ENCODE data around the gene ARCN1. TPM values are rescaled to one million over a fixed set of nuclear protein-coding genes. Genes with fewer than 3 reads are reported as not detected.

Gene ARCN1
- total RNA-seq, 4 donors from 2014 or later, result 67.8 to 81.6 (median 78.1) TPM

DNA sequence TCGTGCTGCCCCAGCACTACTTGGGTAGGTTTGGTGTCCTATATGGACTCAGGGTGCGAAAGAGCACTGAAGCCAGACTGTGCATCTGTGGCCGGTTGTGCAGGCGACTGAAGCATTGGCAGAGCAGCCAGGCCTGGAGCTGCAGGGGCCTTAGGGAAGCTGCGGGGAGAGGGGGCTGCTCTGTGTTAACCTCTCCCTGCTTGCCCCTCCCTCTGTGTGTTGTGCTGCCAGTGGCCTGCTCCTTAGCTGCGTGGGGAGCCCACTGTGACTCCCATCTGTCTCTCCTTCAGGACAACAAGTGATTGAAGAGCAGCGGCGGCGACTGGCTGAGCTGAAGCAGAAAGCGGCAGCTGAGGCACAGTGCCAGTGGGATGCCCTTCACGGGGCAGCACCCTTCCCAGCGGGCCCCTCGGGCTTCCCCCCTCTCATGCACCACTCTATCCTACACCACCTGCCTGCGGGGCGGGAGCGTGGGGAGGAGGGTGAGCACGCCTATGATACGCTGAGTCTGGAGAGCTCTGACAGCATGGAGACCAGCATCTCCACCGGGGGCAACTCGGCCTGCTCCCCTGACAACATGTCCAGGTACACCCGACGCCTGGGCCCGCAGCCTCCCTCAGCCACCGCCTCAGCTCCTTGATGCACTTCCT, 73.0 kb downstream of the ARCN1 start:
- Histone ChIP-seq H3K4me1 (peaks cover 0 to 16% (median 3%) of the 10 kb centered on the region in 3 donors), H3K9me3 (no peaks in the 10 kb centered on the region), H3K36me3 (peaks cover 0 to 100% (median 8%) of the 10 kb centered on the region in 3 donors), H3K27ac (no peak overlapping the region), H3K4me3 (no peak overlapping the region), H3K27me3 (no peaks in the 10 kb centered on the region)
- 90 to 92% methylated on average over 2 to 8 of the region's 24 CpGs for WGBS, 2 donors
- no peak for DNase-seq
- TF ChIP-seq POLR2A (IDR thresholded peaks at IDR 0.05), result no peak
- no peak for TF ChIP-seq CTCF (IDR thresholded peaks at IDR 0.05)
- intact Hi-C loops (cut with DNase I), result no loop called here

DNA sequence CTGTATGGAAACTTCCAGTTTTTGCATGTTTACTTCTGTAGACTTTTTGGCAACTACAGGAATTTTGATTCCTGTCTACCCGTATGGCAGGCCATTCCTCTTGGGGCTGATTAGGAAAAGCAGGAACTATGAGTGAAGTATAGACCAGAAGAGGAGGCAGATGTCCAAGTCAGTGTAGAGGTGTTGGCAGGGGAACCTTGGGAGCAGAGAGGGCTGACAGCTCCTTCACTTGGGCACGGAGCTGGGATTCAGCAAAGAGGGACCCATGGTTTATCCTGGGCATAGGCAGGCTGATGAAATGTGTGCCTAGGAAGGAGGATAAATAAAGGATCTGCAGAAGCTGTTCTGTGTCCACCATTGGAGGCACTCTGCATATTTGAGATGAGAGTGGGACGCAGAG, 74.2 kb downstream of the ARCN1 start:
- Histone ChIP-seq H3K27ac (no peak overlapping the region), H3K4me3 (no peak overlapping the region)

GRCh38 chr11:118648291-118648690, 76.1 kb downstream of the ARCN1 start:
- no peaks in the 10 kb centered on the region for H3K9me3 ChIP-seq
- intact Hi-C loops (cut with DNase I), result no loop called here
- TF ChIP-seq POLR2A (IDR thresholded peaks at IDR 0.05) (no peak), CTCF (IDR thresholded peaks at IDR 0.05) (no peak)
- H3K4me3 ChIP-seq, result no peak overlapping the region
- peaks cover 0 to 100% (median 18%) of the 10 kb centered on the region in 3 donors for H3K36me3 ChIP-seq
- no peak overlapping the region for H3K27ac ChIP-seq
- no peaks in the 10 kb centered on the region for H3K27me3 ChIP-seq
- no peak for DNase-seq
- WGBS, 2 donors, result 67 to 77% methylated on average over 1 to 4 of the region's 5 CpGs
- H3K4me1 ChIP-seq, result no peaks in the 10 kb centered on the region

More for the DNA sequence above, 74.2 kb downstream of the ARCN1 start:
- Histone ChIP-seq H3K9me3 (no peaks in the 10 kb centered on the region), H3K4me1 (peaks cover 0 to 9% (median 3%) of the 10 kb centered on the region in 3 donors), H3K27me3 (no peaks in the 10 kb centered on the region), H3K36me3 (peaks cover 0 to 100% (median 18%) of the 10 kb centered on the region in 3 donors)
- no peak for DNase-seq
- intact Hi-C loops (cut with DNase I), result no loop called here
- WGBS, 2 donors, result 62 to 74% methylated on average over 3 of the region's 3 CpGs
- TF ChIP-seq CTCF (IDR thresholded peaks at IDR 0.05) (no peak), POLR2A (IDR thresholded peaks at IDR 0.05) (no peak)

- H3K4me1 ChIP-seq, result no peaks in the 10 kb centered on the region
- TF ChIP-seq CTCF (IDR thresholded peaks at IDR 0.05), result no peak
- no peak for TF ChIP-seq POLR2A (IDR thresholded peaks at IDR 0.05)
- 64 to 68% methylated on average over 5 to 7 of the region's 10 CpGs for WGBS, 2 donors
- no peak overlapping the region for H3K27ac ChIP-seq
- H3K27me3 ChIP-seq, result no peaks in the 10 kb centered on the region
- no peaks in the 10 kb centered on the region for H3K9me3 ChIP-seq
- no peak for DNase-seq
- intact Hi-C loops (cut with DNase I), result loop anchor here (10.0 kb wide), 1 partner anchor 55 kb away; no protein-coding TSS in a partner anchor
- peaks cover 0 to 98% (median 15%) of the 10 kb centered on the region in 3 donors for H3K36me3 ChIP-seq
- H3K4me3 ChIP-seq, result no peak overlapping the region
Observed at GRCh38 chr11:118649941-118650340, 77.7 kb downstream of the ARCN1 start.

- intact Hi-C loops (cut with DNase I), result loop anchor here (10.0 kb wide), 1 partner anchor 56 kb away; no protein-coding TSS in a partner anchor
- Histone ChIP-seq H3K4me1 (no peaks in the 10 kb centered on the region), H3K9me3 (no peaks in the 10 kb centered on the region), H3K27ac (no peak overlapping the region), H3K27me3 (no peaks in the 10 kb centered on the region), H3K4me3 (no peak overlapping the region), H3K36me3 (peaks cover 0 to 98% (median 15%) of the 10 kb centered on the region in 3 donors)
- 97 to 98% methylated on average over 5 to 7 of the region's 8 CpGs for WGBS, 2 donors
- TF ChIP-seq POLR2A (IDR thresholded peaks at IDR 0.05) (no peak), CTCF (IDR thresholded peaks at IDR 0.05) (no peak)
- DNase-seq, result no peak
Observed at GRCh38 chr11:118650366-118650765, 78.2 kb downstream of the ARCN1 start.

Measured in esophagus squamous epithelium (tissue), 5 donors.